SK-N-SH (cell line): ENCODE measurements around the gene KNTC1. TPM values are rescaled to one million over a fixed set of nuclear protein-coding genes. Genes with fewer than 3 reads are reported as not detected.

Experiments used
- CTCF ChIA-PET: fragments of 300-600, 350-600 bp; formaldehyde crosslinking; extraction: SDS; loops from one replicate; lab custom pipeline; 2021; lab: Yijun Ruan, JAX
- POLR2A ChIA-PET: fragments of 350-600 bp; sonication (Branson Sonifier 250); formaldehyde crosslinking; extraction: SDS; loops from one replicate; lab custom pipeline; 2020; ENCODE audit warnings: antibody characterized with exemption, inconsistent platforms; lab: Yijun Ruan, JAX
- DNase-seq: peaks from one replicate; pipeline ENCODE4 v3.0.0; 2012
- H2AFZ ChIP-seq: fragments of 200-600 bp; sonication (generic); 2 replicates; pipeline ENCODE4 v1.8.1; 2016; ENCODE audit warnings: antibody characterized with exemption, mild to moderate bottlenecking, low read depth
- H3F3A ChIP-seq: fragments of 200-600 bp; sonication (generic); replicated peaks from 2 replicates; pipeline ENCODE3; 2016; ENCODE audit warnings: antibody characterized with exemption, mild to moderate bottlenecking; ENCODE audit not compliant: insufficient read depth
- H3K27ac ChIP-seq, 2 experiments: fragments of 200-500 bp in 1 of 2; fragments of 200-600 bp in 1 of 2; sonication (Bioruptor generic) in 1 of 2; sonication (generic), shearing (Covaris generic) in 1 of 2; 2 replicates each; pipeline versions ENCODE4 v1.5.1 to v1.6.1; 2014 to 2016; ENCODE audit warnings: low read depth in 2 of 2, inconsistent platforms in 1 of 2, low read length in 1 of 2, mild to moderate bottlenecking in 1 of 2, mixed read lengths in 1 of 2
- H3K27me3 ChIP-seq: fragments of 200-600 bp; sonication (generic), shearing (Covaris generic); 2 replicates; pipeline ENCODE4 v1.6.1; 2016; ENCODE audit warnings: mixed run types; ENCODE audit not compliant: insufficient read depth
- H3K36me3 ChIP-seq, 2 experiments: fragments of 200-500 bp in 1 of 2; fragments of 200-600 bp in 1 of 2; sonication (Bioruptor generic) in 1 of 2; sonication (generic) in 1 of 2; replicated peaks in 1 of 2; 2 replicates each; pipeline versions ENCODE3 to v1.5.1; 2014 to 2016; ENCODE audit warnings: low read length in 1 of 2, mild to moderate bottlenecking in 1 of 2; ENCODE audit not compliant: insufficient read depth in 2 of 2, control insufficient read depth in 1 of 2
- H3K4me1 ChIP-seq, 2 experiments: fragments of 200-500 bp in 1 of 2; fragments of 200-600 bp in 1 of 2; sonication (Bioruptor generic) in 1 of 2; sonication (generic), shearing (Covaris generic) in 1 of 2; 2 replicates each; pipeline versions ENCODE4 v1.5.1 to v1.6.1; 2014 to 2016; ENCODE audit warnings: low read depth in 1 of 2, low read length in 1 of 2, mixed run types in 1 of 2; ENCODE audit not compliant: insufficient read depth in 2 of 2, control insufficient read depth in 1 of 2
- H3K4me2 ChIP-seq: fragments of 200-600 bp; sonication (generic), shearing (Covaris generic); 2 replicates; pipeline ENCODE4 v1.6.1; 2017; ENCODE audit warnings: mixed run types
- H3K4me3 ChIP-seq, 2 experiments: fragments of 200-500 bp in 1 of 2; fragments of 200-600 bp in 1 of 2; sonication (Bioruptor generic) in 1 of 2; sonication (generic), shearing (Covaris generic) in 1 of 2; 2 replicates each; pipeline versions ENCODE4 v1.5.1 to v1.8.1; 2014 to 2016; ENCODE audit warnings: low read depth in 2 of 2, inconsistent platforms in 1 of 2, low read length in 1 of 2, mild to moderate bottlenecking in 1 of 2, mixed read lengths in 1 of 2, moderate library complexity in 1 of 2
- H3K79me2 ChIP-seq: fragments of 200-600 bp; sonication (generic); 2 replicates; pipeline ENCODE4 v1.8.1; 2017; ENCODE audit warnings: mild to moderate bottlenecking; ENCODE audit not compliant: insufficient read depth
- H3K9ac ChIP-seq: fragments of 200-600 bp; sonication (generic); 2 replicates; pipeline ENCODE4 v1.6.1; 2017; ENCODE audit warnings: mixed run types
- H3K9me2 ChIP-seq: fragments of 200-600 bp; sonication (generic); 2 replicates; pipeline ENCODE4 v1.6.1; 2017; ENCODE audit warnings: mixed run types
- H3K9me3 ChIP-seq: fragments of 200-600 bp; sonication (generic); 2 replicates; pipeline ENCODE4 v1.6.1; 2017; ENCODE audit warnings: mixed run types, mild to moderate bottlenecking, moderate library complexity
- H4K20me1 ChIP-seq: fragments of 200-600 bp; sonication (generic); 2 replicates; pipeline ENCODE4 v1.6.1; 2017; ENCODE audit warnings: mild to moderate bottlenecking, mixed run types; ENCODE audit not compliant: insufficient read depth
- CHD2 ChIP-seq: fragments of 150-350 bp; IDR thresholded peaks from 2 replicates; pipeline ENCODE4 v1.6.1; 2018; ENCODE audit warnings: low read length; ENCODE audit not compliant: partially characterized antibody
- ELF1 ChIP-seq: IDR thresholded peaks from 2 replicates; pipeline ENCODE4 v1.4.0; 2012
- EP300 ChIP-seq, 2 experiments: IDR thresholded peaks; 2 replicates each; pipeline versions ENCODE4 v1.4.0 to v1.6.1; 2012; ENCODE audit warnings: borderline replicate concordance in 1 of 2, low read depth in 1 of 2, low read length in 1 of 2
- EZH2phosphoT487 ChIP-seq: fragments of 200-600 bp; sonication (generic); IDR thresholded peaks from 2 replicates; pipeline ENCODE4 v1.6.1; 2017; ENCODE audit warnings: low read depth, mixed run types, mild to moderate bottlenecking, antibody characterized with exemption, moderate library complexity, borderline replicate concordance
- FOSL2 ChIP-seq: IDR thresholded peaks from 2 replicates; pipeline ENCODE4 v1.4.0; 2012; ENCODE audit warnings: low read depth, mild to moderate bottlenecking, moderate library complexity, borderline replicate concordance
- FOXJ3 ChIP-seq: sonication (generic); formaldehyde crosslinking; IDR thresholded peaks from 2 replicates; pipeline ENCODE4 v1.5.1; 2020; ENCODE audit warnings: mild to moderate bottlenecking, missing genetic modification reagents
- FOXM1 ChIP-seq: IDR thresholded peaks from 2 replicates; pipeline ENCODE4 v1.4.0; 2012; ENCODE audit warnings: low read depth, mild to moderate bottlenecking
- GATA2 ChIP-seq: sonication (generic); formaldehyde crosslinking; IDR thresholded peaks from 2 replicates; pipeline ENCODE4 v1.5.0; 2020; ENCODE audit warnings: mild to moderate bottlenecking, missing genetic modification reagents
- JUND ChIP-seq: IDR thresholded peaks from 2 replicates; pipeline ENCODE4 v1.4.0; 2012
- MAX ChIP-seq: IDR thresholded peaks from 2 replicates; pipeline ENCODE4 v1.4.0; 2012; ENCODE audit warnings: low read depth
- MXI1 ChIP-seq: IDR thresholded peaks from 2 replicates; pipeline ENCODE4 v1.6.1; 2012; ENCODE audit warnings: mild to moderate bottlenecking, low read depth, low read length, improper control_type of control experiment
- NFIC ChIP-seq: IDR thresholded peaks from 2 replicates; pipeline ENCODE4 v1.4.0; 2012; ENCODE audit warnings: borderline replicate concordance
- NRF1 ChIP-seq: IDR thresholded peaks from 2 replicates; pipeline ENCODE4 v1.6.1; 2012; ENCODE audit warnings: low read depth, mild to moderate bottlenecking, low read length
- POLR2AphosphoS5 ChIP-seq: IDR thresholded peaks from 2 replicates; pipeline ENCODE4 v1.6.1; 2012; ENCODE audit warnings: low read depth, low read length
- RAD21 ChIP-seq: IDR thresholded peaks from 2 replicates; pipeline ENCODE4 v1.6.1; 2012; ENCODE audit warnings: mild to moderate bottlenecking, low read length
- RCOR1 ChIP-seq: fragments of 150-350 bp; IDR thresholded peaks from 2 replicates; pipeline ENCODE4 v1.6.1; 2017; ENCODE audit warnings: antibody characterized with exemption, low read length
- REST ChIP-seq: IDR thresholded peaks from 2 replicates; pipeline ENCODE4 v1.6.1; 2012; ENCODE audit warnings: mild to moderate bottlenecking, low read depth, low read length, moderate library complexity
- RFX5 ChIP-seq: IDR thresholded peaks from 2 replicates; pipeline ENCODE4 v1.6.1; 2012; ENCODE audit warnings: mild to moderate bottlenecking, improper control_type of control experiment, low read length
- TAF1 ChIP-seq: IDR thresholded peaks from 2 replicates; pipeline ENCODE4 v1.6.1; 2012; ENCODE audit warnings: low read depth, mild to moderate bottlenecking, low read length, moderate library complexity, borderline replicate concordance
- TCF12 ChIP-seq: IDR thresholded peaks from 2 replicates; pipeline ENCODE4 v1.4.0; 2012
- YY1 ChIP-seq: IDR thresholded peaks from 2 replicates; pipeline ENCODE4 v1.4.0; 2012; ENCODE audit warnings: low read depth, mild to moderate bottlenecking
- WGBS: methylation state at CpG from one replicate; pipeline ENCODE4 v1.1.6; 2017; ENCODE audit warnings: low lambda C conversion rate; 5-methylcytosine and 5-hydroxymethylcytosine counted together
- polyA plus RNA-seq, 3 experiments: library from polyadenylated mRNA; depleted of rRNA; stranded (reverse); fragments of >200 nt; gene quantifications; 2 replicates each; pipeline ENCODE4 v1.2.3, GENCODE V29; 2012
- TF ChIP-seq, protein P1 (sequence below): fragments of 200-600 bp; sonication (generic); IDR thresholded peaks from 2 replicates; pipeline ENCODE4 v1.6.1; 2017; ENCODE audit warnings: antibody characterized with exemption, mild to moderate bottlenecking, moderate library complexity
- TF ChIP-seq, protein P2 (sequence below): fragments of 150-350 bp; IDR thresholded peaks from 2 replicates; pipeline ENCODE4 v1.6.1; 2016; ENCODE audit warnings: mild to moderate bottlenecking, low read depth, low read length
- TF ChIP-seq, protein P3 (sequence below): IDR thresholded peaks from 2 replicates; pipeline ENCODE4 v1.4.0; 2012; ENCODE audit warnings: low read depth, borderline replicate concordance

KNTC1 gene
- 13.2 and 17.2 TPM in 2 replicates for polyA plus RNA-seq (2012; rRNA removed)
- polyA plus RNA-seq (2012; cell fraction: cytosol; rRNA removed) = 7.9 and 8.3 TPM in 2 replicates
- polyA plus RNA-seq (2012; cell fraction: nucleus; rRNA removed) = 59.8 and 86.7 TPM in 2 replicates

DNA sequence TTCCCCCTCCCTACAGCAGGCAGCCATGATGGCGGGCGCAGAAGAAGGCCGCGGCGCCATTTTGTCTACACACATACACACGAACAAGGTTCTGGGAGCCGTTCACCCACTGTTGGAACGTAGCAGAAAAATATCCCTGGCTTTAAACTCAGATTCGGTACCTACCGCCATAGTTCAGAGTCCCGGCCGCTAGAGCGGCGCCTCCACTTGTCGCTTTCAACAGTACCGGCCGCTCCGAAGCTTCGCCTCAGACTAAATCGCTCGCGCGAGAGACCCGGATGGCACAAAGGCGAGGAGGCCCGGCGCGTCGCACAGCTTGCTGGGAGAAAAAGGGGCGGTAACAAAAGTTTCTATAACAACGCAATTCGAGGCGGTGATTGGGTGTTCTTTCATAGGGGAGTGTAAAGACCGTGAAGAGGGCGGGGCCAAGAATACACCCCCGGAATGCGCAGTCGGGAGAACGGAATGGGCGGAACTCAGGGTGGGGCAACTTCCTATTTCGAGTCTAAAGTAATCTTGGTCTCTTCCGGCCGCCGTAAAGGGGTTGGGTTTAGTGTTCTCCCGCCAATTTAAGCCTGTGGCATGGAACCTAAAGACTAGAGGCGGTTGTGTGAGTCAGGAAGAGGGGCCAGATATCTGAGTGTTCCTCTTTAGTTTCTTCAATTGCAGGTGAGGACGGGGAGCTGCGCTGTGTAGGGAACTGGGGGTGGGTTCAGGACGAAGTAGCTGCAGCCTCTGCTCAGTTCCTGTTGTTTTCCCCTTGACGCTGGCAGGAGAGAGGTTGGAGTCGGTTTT, at the start of gene KNTC1, which contains the start of gene RSRC2:
Gene KNTC1, plus strand, starts transcription at position 567 of the 795 bp plus-strand sequence. CDS start 2,815 bp downstream, outside the sequence.
Gene RSRC2, minus strand, starts transcription at position 254 of the 795 bp plus-strand sequence. Its CDS starts 83 bp downstream, at position 171.
- H3K27me3 ChIP-seq = no peaks in the 10 kb centered on the region
- WGBS = 1% methylated on average over 38 of the region's 51 CpGs
- ChIA-PET POLR2A (interaction anchor here (0.6 to 1.6 kb wide), 5 partner anchors 9 to 37 kb away, joined by 3 to 22 read pairs (median 4); partner anchors contain the start of gene ZCCHC8), CTCF (interaction anchor here (1.1 kb wide), 1 partner anchor 61 kb away, joined by 3 read pairs; no protein-coding TSS in a partner anchor)
- peak; percentile 91 for DNase-seq
- H2AFZ ChIP-seq = peak within 1 kb of the TSS; percentile 88
- H3K79me2 ChIP-seq = peaks cover 92% of the 10 kb centered on the region
- H3K4me1 ChIP-seq = peaks cover 14 to 18% of the 10 kb centered on the region in 2 experiments; a peak in 3 of 4 replicates
- peaks cover 11% of the 10 kb centered on the region for H3F3A ChIP-seq
- H3K9ac ChIP-seq = peak within 1 kb of the TSS; percentile 100
- peak within 1 kb of the TSS; percentile 91 for H3K4me2 ChIP-seq
- H4K20me1 ChIP-seq = peaks cover 36% of the 10 kb centered on the region
- no peaks in the 10 kb centered on the region for H3K9me2 ChIP-seq
- H3K9me3 ChIP-seq = no peaks in the 10 kb centered on the region
- H3K36me3 ChIP-seq = peaks cover 23 to 39% of the 10 kb centered on the region in 2 experiments
- H3K4me3 ChIP-seq = peak within 1 kb of the TSS; percentile 85 to 100
- peak within 1 kb of the TSS; percentile 99 for H3K27ac ChIP-seq
- peak; percentile 95 for TF ChIP-seq ELF1
- TF ChIP-seq NRF1 = peak; percentile 55; the same call in 1 of the 2 replicates
- peak; percentile 21; the same call in 1 of the 2 replicates for TF ChIP-seq RFX5
- no peak for TF ChIP-seq EZH2phosphoT487
- peak; percentile 89 for TF ChIP-seq TAF1
- no peak for TF ChIP-seq RCOR1
- no peak for TF ChIP-seq FOSL2
- TF ChIP-seq, protein P1, sequence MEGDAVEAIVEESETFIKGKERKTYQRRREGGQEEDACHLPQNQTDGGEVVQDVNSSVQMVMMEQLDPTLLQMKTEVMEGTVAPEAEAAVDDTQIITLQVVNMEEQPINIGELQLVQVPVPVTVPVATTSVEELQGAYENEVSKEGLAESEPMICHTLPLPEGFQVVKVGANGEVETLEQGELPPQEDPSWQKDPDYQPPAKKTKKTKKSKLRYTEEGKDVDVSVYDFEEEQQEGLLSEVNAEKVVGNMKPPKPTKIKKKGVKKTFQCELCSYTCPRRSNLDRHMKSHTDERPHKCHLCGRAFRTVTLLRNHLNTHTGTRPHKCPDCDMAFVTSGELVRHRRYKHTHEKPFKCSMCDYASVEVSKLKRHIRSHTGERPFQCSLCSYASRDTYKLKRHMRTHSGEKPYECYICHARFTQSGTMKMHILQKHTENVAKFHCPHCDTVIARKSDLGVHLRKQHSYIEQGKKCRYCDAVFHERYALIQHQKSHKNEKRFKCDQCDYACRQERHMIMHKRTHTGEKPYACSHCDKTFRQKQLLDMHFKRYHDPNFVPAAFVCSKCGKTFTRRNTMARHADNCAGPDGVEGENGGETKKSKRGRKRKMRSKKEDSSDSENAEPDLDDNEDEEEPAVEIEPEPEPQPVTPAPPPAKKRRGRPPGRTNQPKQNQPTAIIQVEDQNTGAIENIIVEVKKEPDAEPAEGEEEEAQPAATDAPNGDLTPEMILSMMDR = no peak
- TF ChIP-seq JUND = no peak
- TF ChIP-seq RAD21 = no peak
- TF ChIP-seq, protein P2, sequence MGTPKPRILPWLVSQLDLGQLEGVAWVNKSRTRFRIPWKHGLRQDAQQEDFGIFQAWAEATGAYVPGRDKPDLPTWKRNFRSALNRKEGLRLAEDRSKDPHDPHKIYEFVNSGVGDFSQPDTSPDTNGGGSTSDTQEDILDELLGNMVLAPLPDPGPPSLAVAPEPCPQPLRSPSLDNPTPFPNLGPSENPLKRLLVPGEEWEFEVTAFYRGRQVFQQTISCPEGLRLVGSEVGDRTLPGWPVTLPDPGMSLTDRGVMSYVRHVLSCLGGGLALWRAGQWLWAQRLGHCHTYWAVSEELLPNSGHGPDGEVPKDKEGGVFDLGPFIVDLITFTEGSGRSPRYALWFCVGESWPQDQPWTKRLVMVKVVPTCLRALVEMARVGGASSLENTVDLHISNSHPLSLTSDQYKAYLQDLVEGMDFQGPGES = no peak; the same call in 1 of the 2 replicates
- TF ChIP-seq MXI1 = peak; percentile 88; the same call in 1 of the 2 replicates
- peak; percentile 94 for TF ChIP-seq MAX
- TF ChIP-seq TCF12 = 0 out of 2 replicates have a peak, but pooled peaks have one; percentile 29
- peak; percentile 98 for TF ChIP-seq YY1
- TF ChIP-seq FOXM1 = 0 out of 2 replicates have a peak, but pooled peaks have one; percentile 24
- peak; percentile 92 for TF ChIP-seq CHD2
- TF ChIP-seq NFIC = no peak
- TF ChIP-seq POLR2AphosphoS5 = peak; percentile 99
- no peak for TF ChIP-seq FOXJ3 (CRISPR knock-in tag)
- TF ChIP-seq GATA2 (CRISPR knock-in tag) = no peak
- TF ChIP-seq EP300 (IDR thresholded peaks at IDR 0.05; ENCODE audit: borderline replicate concordance in 1 of 2, low read depth in 1 of 2, low read length in 1 of 2) = 0 out of 4 replicates have a peak, but pooled peaks have one; percentile 21 to 30
- TF ChIP-seq REST = peak; percentile 69
- TF ChIP-seq, protein P3, sequence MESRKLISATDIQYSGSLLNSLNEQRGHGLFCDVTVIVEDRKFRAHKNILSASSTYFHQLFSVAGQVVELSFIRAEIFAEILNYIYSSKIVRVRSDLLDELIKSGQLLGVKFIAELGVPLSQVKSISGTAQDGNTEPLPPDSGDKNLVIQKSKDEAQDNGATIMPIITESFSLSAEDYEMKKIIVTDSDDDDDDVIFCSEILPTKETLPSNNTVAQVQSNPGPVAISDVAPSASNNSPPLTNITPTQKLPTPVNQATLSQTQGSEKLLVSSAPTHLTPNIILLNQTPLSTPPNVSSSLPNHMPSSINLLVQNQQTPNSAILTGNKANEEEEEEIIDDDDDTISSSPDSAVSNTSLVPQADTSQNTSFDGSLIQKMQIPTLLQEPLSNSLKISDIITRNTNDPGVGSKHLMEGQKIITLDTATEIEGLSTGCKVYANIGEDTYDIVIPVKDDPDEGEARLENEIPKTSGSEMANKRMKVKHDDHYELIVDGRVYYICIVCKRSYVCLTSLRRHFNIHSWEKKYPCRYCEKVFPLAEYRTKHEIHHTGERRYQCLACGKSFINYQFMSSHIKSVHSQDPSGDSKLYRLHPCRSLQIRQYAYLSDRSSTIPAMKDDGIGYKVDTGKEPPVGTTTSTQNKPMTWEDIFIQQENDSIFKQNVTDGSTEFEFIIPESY = peak; percentile 87
